OCI-LY7 (cell line): ENCODE measurements around the gene SNAPC4.

Experiments
- CTCF ChIP-seq: fragments of 200-600 bp; sonication (generic); conservative IDR thresholded peaks from 2 replicates; pipeline ENCODE4 v1.5.1; 2014; ENCODE audit warnings: mild to moderate bottlenecking, antibody characterized with exemption, low read length, moderate library complexity, mixed read lengths
- EZH2phosphoT487 ChIP-seq: fragments of 200-600 bp; sonication (generic); IDR thresholded peaks from 2 replicates; pipeline ENCODE4 v1.6.1; 2018; ENCODE audit warnings: low read depth, borderline replicate concordance, mild to moderate bottlenecking, mixed run types, antibody characterized with exemption, low read length, moderate library complexity, mixed read lengths

GRCh38 chr9:136374183-136374575 is 25.8 kb downstream of the SNAPC4 start:
- TF ChIP-seq CTCF: no peak
- TF ChIP-seq EZH2phosphoT487: no peak
